Naive thymus-derived CD4-positive, alpha-beta T cell (primary cell): ENCODE results near the gene ESAM. TPM values are rescaled to one million over a fixed set of nuclear protein-coding genes. Genes with fewer than 3 reads are reported as not detected.

ENCODE experiments used
- ATAC-seq: fragments of 150-1000 bp; cut with Tn5 transposase; 2 replicates; pipeline ENCODE4 v1.10.0; 2021; ENCODE audit warnings: mild to moderate bottlenecking, moderate library complexity
- CTCF ChIA-PET: fragments of 350-600 bp; sonication (Branson Sonifier 250); formaldehyde crosslinking; loops from one replicate; lab custom pipeline; 2021; ENCODE audit warnings: antibody characterized with exemption; lab: Charles Lee
- POLR2A ChIA-PET: fragments of 350-600 bp; sonication (Branson Sonifier 250); formaldehyde crosslinking; loops from one replicate; lab custom pipeline; 2021; ENCODE audit warnings: antibody characterized with exemption, inconsistent platforms; lab: Charles Lee
- DNase-seq, 9 donors: peaks; one replicate each; pipeline versions ENCODE4 v3.0.0 to v3.0.0-alpha.2; 2020 to 2022; ENCODE audit warnings: mixed read lengths in 1 of 9
- H3K27ac ChIP-seq: one replicate; pipeline ENCODE4 v1.7.0; 2013; ENCODE audit warnings: mild to moderate bottlenecking, low read depth, low read length, moderate library complexity
- H3K27me3 ChIP-seq, 2 donors: one replicate each; pipeline ENCODE4 v1.7.0; 2013; ENCODE audit warnings: low read length in 2 of 2, mild to moderate bottlenecking in 2 of 2, moderate library complexity in 2 of 2; ENCODE audit not compliant: control insufficient read depth in 2 of 2, insufficient read depth in 2 of 2
- H3K36me3 ChIP-seq, 3 experiments: 1 replicate in 2 of 3; 2 replicates in 1 of 3; pipeline ENCODE4 v1.7.0; 2013; ENCODE audit warnings: low read length in 3 of 3, mild to moderate bottlenecking in 3 of 3, moderate library complexity in 1 of 3; ENCODE audit not compliant: insufficient read depth in 3 of 3, control insufficient read depth in 2 of 3
- H3K4me1 ChIP-seq, 2 donors: one replicate each; pipeline ENCODE4 v1.7.0; 2013; ENCODE audit warnings: low read length in 2 of 2, mild to moderate bottlenecking in 2 of 2, moderate library complexity in 1 of 2; ENCODE audit not compliant: control insufficient read depth in 2 of 2, insufficient read depth in 2 of 2
- H3K4me3 ChIP-seq: 2 replicates; pipeline ENCODE4 v1.7.0; 2013; ENCODE audit warnings: mild to moderate bottlenecking, low read length
- H3K9me3 ChIP-seq, 3 experiments: 1 replicate in 2 of 3; 2 replicates in 1 of 3; pipeline ENCODE4 v1.7.0; 2013; ENCODE audit warnings: low read length in 3 of 3; ENCODE audit not compliant: control insufficient read depth in 2 of 3
- H3K27ac Mint-ChIP-seq, 9 donors: one replicate each; pipeline ENCODE4 v1.8.0; 2020 to 2022; ENCODE audit warnings: mixed read lengths in 9 of 9, mild to moderate bottlenecking in 8 of 9, moderate library complexity in 5 of 9, inconsistent platforms in 2 of 9
- H3K27me3 Mint-ChIP-seq, 5 donors: one replicate each; pipeline ENCODE4 v1.8.0; 2021 to 2022; ENCODE audit warnings: mixed read lengths in 5 of 5, mild to moderate bottlenecking in 1 of 5
- H3K36me3 Mint-ChIP-seq, 5 donors: one replicate each; pipeline ENCODE4 v1.8.0; 2020 to 2022; ENCODE audit warnings: mixed read lengths in 5 of 5, mild to moderate bottlenecking in 3 of 5, inconsistent platforms in 1 of 5
- H3K4me1 Mint-ChIP-seq, 7 donors: one replicate each; pipeline ENCODE4 v1.8.0; 2020 to 2022; ENCODE audit warnings: mixed read lengths in 7 of 7, mild to moderate bottlenecking in 3 of 7, inconsistent platforms in 1 of 7
- H3K4me3 Mint-ChIP-seq, 10 donors: one replicate each; pipeline ENCODE4 v1.8.0; 2020 to 2022; ENCODE audit warnings: mild to moderate bottlenecking in 10 of 10, mixed read lengths in 10 of 10, moderate library complexity in 6 of 10, inconsistent platforms in 2 of 10
- H3K9me3 Mint-ChIP-seq, 11 donors: one replicate each; pipeline ENCODE4 v1.8.0; 2020 to 2022; ENCODE audit warnings: mixed read lengths in 11 of 11, mild to moderate bottlenecking in 4 of 11, inconsistent platforms in 1 of 11, moderate library complexity in 1 of 11
- intact Hi-C, 2 donors: fragments of 100-400 bp; cut with micrococcal nuclease; formaldehyde crosslinking; loops; one replicate each; pipeline ENCODE4 v1.15.1; 2023
- polyA plus RNA-seq, 2 donors: library from polyadenylated mRNA; unstranded; fragments of 300-500 nt; fragmentation: Illumina TruSeq; gene quantifications; one replicate each; pipeline ENCODE4 v1.2.3, GENCODE V29; 2021
- total RNA-seq, 6 experiments: library from RNA in 5 of 6; stranded (reverse) in 5 of 6; gene quantifications; 1 replicate in 5 of 6; 2 replicates in 1 of 6; pipeline ENCODE4 v1.2.3 and lab custom pipeline; 2021 to 2026

Gene ESAM
- total and polyA plus RNA-seq, 7 experiments from 2014 or later, result 0.39 to 4.1 (median 1.9) TPM

DNA sequence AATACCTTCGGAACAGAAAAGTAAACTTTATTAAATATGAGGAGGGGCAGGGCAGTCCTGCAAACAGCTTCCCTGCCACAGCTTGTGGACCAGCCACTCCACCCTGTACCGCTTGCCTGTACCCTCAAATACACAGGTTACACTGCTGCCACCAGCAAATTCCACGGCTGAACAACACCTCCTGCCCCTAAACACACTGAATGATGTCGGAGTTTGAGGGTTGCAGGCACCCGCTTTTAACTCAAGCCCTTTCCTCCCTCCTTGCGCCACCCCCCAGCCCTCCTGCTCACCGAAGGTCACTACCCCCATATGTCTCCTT is 14.0 kb downstream of the ESAM start:
- Histone ChIP-seq H3K27me3 (no peaks in the 10 kb centered on the region), H3K27ac (no peak overlapping the region), H3K4me3 (no peak overlapping the region), H3K4me1 (peaks cover 0 to 3% of the 10 kb centered on the region in 2 donors), H3K9me3 (no peaks in the 10 kb centered on the region), H3K36me3 (peaks cover 0 to 6% (median 0%) of the 10 kb centered on the region in 3 experiments)
- CTCF ChIA-PET, result interaction anchor here (2.4 to 3.5 kb wide), 3 partner anchors 9 to 78 kb away, joined by 23 to 38 read pairs (median 34); partner anchors contain the start of gene ESAM
- Mint-ChIP-seq H3K4me3 (peak overlapping the region in 8 of 10 donors; percentile 27 to 99 (median 56)), H3K27ac (peak overlapping the region in 5 of 9 donors; percentile 11 to 95 (median 51)), H3K9me3 (peaks cover 0 to 2% (median 0%) of the 10 kb centered on the region in 11 donors), H3K27me3 (peaks cover 0 to 15% (median 0%) of the 10 kb centered on the region in 5 donors), H3K4me1 (peaks cover 4 to 37% (median 19%) of the 10 kb centered on the region in 7 donors), H3K36me3 (no peaks in the 10 kb centered on the region)
- ATAC-seq, result no peak
- intact Hi-C loops, result loop anchor here (5.0 to 10.0 kb wide), 7 partner anchors 204 to 1673 kb away; partner anchors contain the start of genes TMEM218 (in 2 of the 2), CCDC15 (in 1 of the 2), EI24 (in 1 of the 2) and FAM118B (in 1 of the 2)
- no peak for DNase-seq
- POLR2A ChIA-PET, result interaction anchor here (1.1 to 8.7 kb wide), 5 partner anchors 9 to 88 kb away, joined by 3 to 112 read pairs (median 11); partner anchors contain the start of genes SIAE and SPA17

DNA sequence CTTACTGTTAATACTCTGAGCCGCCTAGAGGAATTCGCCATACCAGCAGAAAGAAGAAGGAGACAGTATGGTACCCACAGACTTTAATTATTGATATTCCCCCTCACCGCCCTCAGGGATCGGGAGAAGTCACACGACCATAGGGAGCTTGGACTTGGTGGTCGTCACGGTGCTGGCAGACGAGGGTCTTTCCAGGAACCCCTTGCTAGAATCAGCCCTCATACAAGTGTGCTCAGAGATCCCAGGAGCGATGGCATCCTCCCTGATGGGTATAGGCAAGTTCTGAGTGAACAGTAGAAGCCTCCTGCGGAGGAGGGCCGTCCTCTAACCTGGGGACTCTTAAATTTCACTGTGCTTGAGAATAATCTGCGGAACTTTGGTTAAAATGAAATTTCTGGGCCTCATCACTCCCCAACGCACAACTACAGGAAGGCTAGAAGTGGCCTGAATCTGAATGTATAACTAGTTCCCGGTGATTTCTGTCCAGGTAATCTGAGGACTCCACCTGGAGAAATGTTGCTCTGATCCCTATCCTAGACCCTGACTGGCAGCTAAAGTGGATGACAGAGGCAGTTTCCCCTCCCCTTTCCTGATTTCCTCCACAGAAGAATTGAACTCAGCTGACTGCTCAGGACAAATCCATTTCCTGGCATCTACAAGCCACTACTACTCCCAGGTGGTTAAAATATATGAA is 14.5 kb downstream of the ESAM start:
- peaks cover 0 to 3% of the 10 kb centered on the region in 2 donors for H3K4me1 ChIP-seq
- CTCF ChIA-PET, result interaction anchor here (1.2 to 3.5 kb wide), 7 partner anchors 10 to 91 kb away, joined by 4 to 38 read pairs (median 8); partner anchors contain the start of genes ESAM and MSANTD2
- no peaks in the 10 kb centered on the region for H3K27me3 ChIP-seq
- H3K4me3 Mint-ChIP-seq, result peak overlapping the region in 9 of 10 donors; percentile 91 to 100 (median 97)
- intact Hi-C loops, result loop anchor here (1.0 to 10.0 kb wide), 13 partner anchors 8 to 1673 kb away; partner anchors contain the start of genes CCDC15 (in 2 of the 2), NRGN (in 2 of the 2), TBRG1 (in 2 of the 2) and TMEM218 (in 2 of the 2)
- peak overlapping the region in 8 of 9 donors; percentile 61 to 96 (median 94) for H3K27ac Mint-ChIP-seq
- peaks cover 0 to 16% (median 0%) of the 10 kb centered on the region in 5 donors for H3K27me3 Mint-ChIP-seq
- DNase-seq (no peak), ATAC-seq (no peak)
- POLR2A ChIA-PET, result interaction anchor here (1.0 to 8.7 kb wide), 15 partner anchors 10 to 124 kb away, joined by 3 to 112 read pairs (median 6); partner anchors contain the start of genes ESAM, MSANTD2, SIAE and SPA17
- no peaks in the 10 kb centered on the region for H3K36me3 Mint-ChIP-seq
- peaks cover 4 to 37% (median 19%) of the 10 kb centered on the region in 7 donors for H3K4me1 Mint-ChIP-seq
- no peak overlapping the region for H3K27ac ChIP-seq
- H3K4me3 ChIP-seq, result peak overlapping the region; percentile 99
- H3K9me3 ChIP-seq, result no peaks in the 10 kb centered on the region
- H3K9me3 Mint-ChIP-seq, result peaks cover 0 to 2% (median 0%) of the 10 kb centered on the region in 11 donors
- peaks cover 0 to 6% (median 0%) of the 10 kb centered on the region in 3 experiments for H3K36me3 ChIP-seq

DNA sequence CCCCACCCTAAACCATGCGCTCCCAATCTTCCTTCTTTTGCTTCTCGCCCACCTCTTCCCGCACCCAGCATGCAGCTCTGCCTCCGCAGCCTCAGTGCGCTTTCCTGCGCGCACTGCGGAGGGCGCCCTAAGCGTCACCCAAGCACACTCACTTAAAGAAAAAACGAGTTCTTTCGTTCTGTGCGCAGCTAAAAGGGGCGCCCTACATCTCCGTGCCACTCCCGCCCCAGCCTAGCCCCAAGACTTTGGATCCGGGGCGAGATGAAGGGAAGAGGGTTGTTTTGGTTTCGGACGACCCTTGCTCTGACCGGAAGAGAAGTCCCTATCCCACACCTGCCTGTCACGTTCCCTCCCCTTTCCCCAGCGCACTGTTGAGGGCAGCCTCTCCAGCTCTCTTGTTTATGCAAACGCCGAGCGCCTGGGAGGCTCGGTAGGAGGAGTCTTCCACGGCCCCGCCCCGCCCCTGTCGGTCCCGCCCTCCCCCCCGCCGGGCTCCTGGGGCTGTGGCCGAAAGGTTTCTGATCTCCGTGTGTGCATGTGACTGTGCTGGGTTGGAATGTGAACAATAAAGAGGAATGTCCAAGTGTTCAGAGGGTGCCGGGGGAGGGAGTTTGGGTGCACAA is 15.4 kb downstream of the ESAM start:
- DNase-seq (peak; percentile 66 to 88 (median 85)), ATAC-seq (peak; percentile 93)
- H3K36me3 Mint-ChIP-seq, result no peaks in the 10 kb centered on the region
- peaks cover 0 to 2% (median 0%) of the 10 kb centered on the region in 11 donors for H3K9me3 Mint-ChIP-seq
- peak overlapping the region; percentile 91 to 98 (median 96) for H3K27ac Mint-ChIP-seq
- POLR2A ChIA-PET, result interaction anchor here (0.6 to 8.7 kb wide), 29 partner anchors 10 to 365 kb away, joined by 3 to 112 read pairs (median 4); partner anchors contain the start of genes CCDC15, ESAM, MSANTD2 and SIAE
- Histone ChIP-seq H3K36me3 (peaks cover 0 to 6% (median 0%) of the 10 kb centered on the region in 3 experiments), H3K4me3 (peak overlapping the region; percentile 99), H3K9me3 (no peaks in the 10 kb centered on the region), H3K4me1 (peaks cover 0 to 3% of the 10 kb centered on the region in 2 donors), H3K27me3 (no peaks in the 10 kb centered on the region), H3K27ac (peak overlapping the region; percentile 72)
- CTCF ChIA-PET, result interaction anchor here (0.5 to 3.5 kb wide), 13 partner anchors 10 to 91 kb away, joined by 3 to 38 read pairs (median 5); partner anchors contain the start of genes ESAM, MSANTD2, SIAE and SPA17
- peak overlapping the region; percentile 91 to 100 (median 98) for H3K4me3 Mint-ChIP-seq
- H3K27me3 Mint-ChIP-seq, result peaks cover 0 to 22% (median 0%) of the 10 kb centered on the region in 5 donors
- peaks cover 4 to 37% (median 19%) of the 10 kb centered on the region in 7 donors for H3K4me1 Mint-ChIP-seq
- intact Hi-C loops, result loop anchor here (1.0 to 10.0 kb wide), 21 partner anchors 7 to 1672 kb away; partner anchors contain the start of genes CCDC15 (in 2 of the 2), MSANTD2 (in 2 of the 2), NRGN (in 2 of the 2) and SIAE (in 2 of the 2)

DNA sequence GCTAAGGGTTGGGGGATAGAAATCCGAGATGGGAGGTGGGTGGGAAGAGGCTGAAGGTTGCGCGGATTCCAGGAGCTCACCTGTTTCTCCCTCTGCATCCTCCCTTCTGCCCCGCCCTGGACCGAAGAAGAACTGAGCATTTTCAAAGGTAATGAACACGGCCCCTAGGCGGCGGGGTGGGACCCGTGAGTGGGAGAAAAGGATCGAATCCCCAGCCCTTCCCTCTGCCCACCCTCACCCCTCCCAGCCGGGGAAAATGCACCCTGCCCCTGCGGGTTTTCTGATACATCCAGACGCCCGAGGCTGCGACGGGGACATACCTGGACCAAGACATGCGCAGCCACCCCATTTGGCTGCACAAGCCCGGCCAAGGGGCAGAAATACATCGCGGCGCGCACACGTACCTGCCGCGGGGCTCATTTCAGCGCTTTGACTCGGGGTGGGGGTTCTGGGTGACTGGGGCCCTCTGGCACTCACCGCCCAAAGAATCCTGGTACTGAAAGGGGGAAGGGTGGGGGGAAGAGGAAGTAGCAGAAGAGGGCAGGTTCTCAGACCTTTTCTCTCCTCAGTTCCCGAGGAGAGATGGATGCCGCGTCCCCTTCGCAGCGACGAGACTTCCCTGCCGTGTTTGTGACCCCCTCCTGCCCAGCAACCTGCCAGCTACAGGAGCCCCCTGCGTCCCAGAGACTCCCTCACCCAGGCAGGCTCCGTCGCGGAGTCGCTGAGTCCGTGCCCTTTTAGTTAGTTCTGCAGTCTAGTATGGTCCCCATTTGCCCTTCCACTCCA is 16.1 kb downstream of the ESAM start:
- Histone ChIP-seq H3K9me3 (no peaks in the 10 kb centered on the region), H3K4me3 (peak overlapping the region; percentile 99), H3K4me1 (peaks cover 0 to 3% of the 10 kb centered on the region in 2 donors), H3K36me3 (peaks cover 0 to 6% (median 0%) of the 10 kb centered on the region in 3 experiments), H3K27me3 (no peaks in the 10 kb centered on the region), H3K27ac (peak overlapping the region; percentile 72)
- H3K4me1 Mint-ChIP-seq, result peaks cover 4 to 38% (median 24%) of the 10 kb centered on the region in 7 donors
- DNase-seq (no peak), ATAC-seq (peak; percentile 29)
- intact Hi-C loops, result loop anchor here (1.0 to 10.0 kb wide), 20 partner anchors 12 to 1671 kb away; partner anchors contain the start of genes CCDC15 (in 2 of the 2), MSANTD2 (in 2 of the 2), SIAE (in 2 of the 2) and SPA17 (in 2 of the 2)
- no peaks in the 10 kb centered on the region for H3K36me3 Mint-ChIP-seq
- ChIA-PET POLR2A (interaction anchor here (0.6 to 8.7 kb wide), 27 partner anchors 9 to 365 kb away, joined by 3 to 112 read pairs (median 4); partner anchors contain the start of genes CCDC15, ESAM, MSANTD2 and SIAE), CTCF (interaction anchor here (0.7 to 3.5 kb wide), 12 partner anchors 11 to 92 kb away, joined by 3 to 38 read pairs (median 6); partner anchors contain the start of genes ESAM, MSANTD2, SIAE and SPA17)
- peak overlapping the region; percentile 91 to 100 (median 98) for H3K4me3 Mint-ChIP-seq
- H3K27me3 Mint-ChIP-seq, result peaks cover 0 to 29% (median 0%) of the 10 kb centered on the region in 5 donors
- H3K9me3 Mint-ChIP-seq, result peaks cover 0 to 2% (median 0%) of the 10 kb centered on the region in 11 donors
- peak overlapping the region; percentile 91 to 98 (median 96) for H3K27ac Mint-ChIP-seq

DNA sequence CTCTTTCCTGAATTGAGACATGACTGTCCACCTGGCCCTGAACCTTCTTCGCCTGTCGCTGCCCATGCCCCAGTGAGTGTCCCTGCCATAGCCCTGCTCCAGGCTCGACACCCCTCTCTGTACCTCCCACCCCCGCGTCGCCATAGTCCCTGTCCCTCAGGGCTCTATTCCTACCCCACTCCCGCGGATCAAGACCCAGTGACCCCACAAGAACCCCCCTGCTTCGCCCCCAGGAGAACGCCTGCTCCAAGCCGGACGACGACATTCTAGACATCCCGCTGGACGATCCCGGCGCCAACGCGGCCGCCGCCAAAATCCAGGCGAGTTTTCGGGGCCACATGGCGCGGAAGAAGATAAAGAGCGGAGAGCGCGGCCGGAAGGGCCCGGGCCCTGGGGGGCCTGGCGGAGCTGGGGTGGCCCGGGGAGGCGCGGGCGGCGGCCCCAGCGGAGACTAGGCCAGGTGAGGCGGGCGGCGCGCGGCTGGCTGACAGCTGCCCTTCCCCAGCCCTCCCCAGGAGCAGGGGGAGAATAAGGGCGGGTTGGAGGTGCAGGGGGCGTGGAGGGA is 16.7 kb downstream of the ESAM start:
- peak overlapping the region; percentile 66 to 100 (median 93) for H3K4me3 Mint-ChIP-seq
- peaks cover 11 to 44% (median 28%) of the 10 kb centered on the region in 7 donors for H3K4me1 Mint-ChIP-seq
- Histone ChIP-seq H3K36me3 (peaks cover 0 to 6% (median 0%) of the 10 kb centered on the region in 3 experiments), H3K27me3 (no peaks in the 10 kb centered on the region), H3K4me1 (peaks cover 2 to 3% of the 10 kb centered on the region in 2 donors), H3K9me3 (no peaks in the 10 kb centered on the region), H3K4me3 (peak overlapping the region; percentile 99), H3K27ac (no peak overlapping the region)
- no peaks in the 10 kb centered on the region for H3K36me3 Mint-ChIP-seq
- H3K27me3 Mint-ChIP-seq, result peaks cover 0 to 33% (median 0%) of the 10 kb centered on the region in 5 donors
- peak overlapping the region in 4 of 9 donors; percentile 31 to 57 (median 34) for H3K27ac Mint-ChIP-seq
- CTCF ChIA-PET, result interaction anchor here (1.7 to 3.1 kb wide), 3 partner anchors 23 to 93 kb away, joined by 4 to 34 read pairs (median 6); no protein-coding TSS in a partner anchor
- DNase-seq, result no peak
- peaks cover 0 to 2% (median 0%) of the 10 kb centered on the region in 11 donors for H3K9me3 Mint-ChIP-seq
- no peak for ATAC-seq
- intact Hi-C loops, result loop anchor here (5.0 to 10.0 kb wide), 7 partner anchors 207 to 1671 kb away; partner anchors contain the start of genes TMEM218 (in 2 of the 2), CCDC15 (in 1 of the 2), EI24 (in 1 of the 2) and FAM118B (in 1 of the 2)
- POLR2A ChIA-PET, result interaction anchor here (1.1 to 8.7 kb wide), 7 partner anchors 12 to 73 kb away, joined by 3 to 112 read pairs (median 13); partner anchors contain the start of genes MSANTD2, SIAE and SPA17
